GM12878 (cell line): ENCODE measurements around the gene CARD10. TPM values are rescaled to one million over a fixed set of nuclear protein-coding genes. Genes with fewer than 3 reads are reported as not detected.

Source experiments
- ATAC-seq: fragments of 200-7000 bp; cut with Tn5 transposase; 3 replicates; pipeline ENCODE4 v1.9.1; 2020; ENCODE audit warnings: mild to moderate bottlenecking, moderate library complexity
- BruUV-seq: library from RNA; stranded (reverse); fragments of 400-500 nt; replicated peaks from 2 replicates; lab custom pipeline; 2021; lab: Mats Ljungman, UMichigan
- CTCF ChIA-PET: fragments of 300-600 bp; sonication (Branson Sonifier 250); formaldehyde crosslinking; extraction: SDS; loops from one replicate; lab custom pipeline; 2021; ENCODE audit warnings: inconsistent platforms; lab: Yijun Ruan, JAX
- POLR2A ChIA-PET: fragments of 350-600 bp; formaldehyde crosslinking; extraction: SDS; loops from one replicate; lab custom pipeline; 2021; ENCODE audit warnings: inconsistent platforms; lab: Charles Lee
- RAD21 ChIA-PET: fragments of 300-600 bp; sonication (Branson Sonifier 250); formaldehyde crosslinking; loops from one replicate; lab custom pipeline; 2023; ENCODE audit warnings: antibody characterized with exemption; ENCODE audit not compliant: unreplicated experiment; lab: Charles Lee
- SMC1A ChIA-PET: fragments of 300-600 bp; sonication (Branson Sonifier 250); formaldehyde crosslinking; loops from one replicate; lab custom pipeline; 2023; ENCODE audit not compliant: unreplicated experiment, uncharacterized antibody; lab: Charles Lee
- DNase-seq: peaks from one replicate; pipeline ENCODE4 v3.0.0-alpha.2; 2011; ENCODE audit warnings: low read depth, low spot score
- FAIRE-seq: peaks from 3 replicates; lab custom pipeline; 2011; peaks lifted over from hg19 to GRCh38; lab: Jason Lieb, UNC
- H2AFZ ChIP-seq: 2 replicates; pipeline ENCODE4 v1.6.0; 2011; ENCODE audit warnings: low read depth, low read length, control low read depth; ENCODE audit not compliant: control insufficient read depth
- H3K27ac ChIP-seq: 2 replicates; pipeline ENCODE4 v1.5.1; 2011; ENCODE audit warnings: control low read depth; ENCODE audit not compliant: control insufficient read depth, insufficient read depth
- H3K27me3 ChIP-seq, 2 experiments: replicated peaks in 1 of 2; 2 replicates each; pipeline versions ENCODE4 v1.6.0 to v1.6.1; 2011; ENCODE audit warnings: low read length in 1 of 2; ENCODE audit not compliant: control insufficient read depth in 2 of 2, insufficient read depth in 2 of 2
- H3K36me3 ChIP-seq, 2 experiments: 2 replicates each; pipeline ENCODE4 v1.5.1; 2011; ENCODE audit warnings: low read length in 1 of 2; ENCODE audit not compliant: control insufficient read depth in 2 of 2, insufficient read depth in 2 of 2
- H3K4me1 ChIP-seq: 2 replicates; pipeline ENCODE4 v1.6.1; 2011; ENCODE audit warnings: mild to moderate bottlenecking, low read length, moderate library complexity, mixed read lengths; ENCODE audit not compliant: control insufficient read depth, insufficient read depth
- H3K4me2 ChIP-seq: 2 replicates; pipeline ENCODE4 v1.6.0; 2011; ENCODE audit warnings: control low read depth; ENCODE audit not compliant: control insufficient read depth, insufficient read depth
- H3K4me3 ChIP-seq: fragments of 200-600 bp; sonication (generic); 2 replicates; pipeline ENCODE4 v1.5.1; 2016
- H3K79me2 ChIP-seq: 2 replicates; pipeline ENCODE4 v1.6.0; 2011; ENCODE audit warnings: low read length; ENCODE audit not compliant: control insufficient read depth, insufficient read depth
- H3K9ac ChIP-seq: 2 replicates; pipeline ENCODE4 v1.8.0; 2011; ENCODE audit warnings: low read length, control low read depth, mixed read lengths; ENCODE audit not compliant: control insufficient read depth, insufficient read depth
- H3K9me3 ChIP-seq: replicated peaks from 3 replicates; pipeline ENCODE4 v1.5.1; 2011; ENCODE audit warnings: mild to moderate bottlenecking, low read length; ENCODE audit not compliant: control insufficient read depth, insufficient read depth
- H4K20me1 ChIP-seq: 2 replicates; pipeline ENCODE4 v1.6.0; 2011; ENCODE audit not compliant: control insufficient read depth, insufficient read depth
- GABPA ChIP-seq: IDR thresholded peaks from 2 replicates; pipeline ENCODE4 v1.6.1; 2014; ENCODE audit warnings: antibody characterized with exemption, low read depth, mild to moderate bottlenecking, inconsistent platforms
- ZNF687 ChIP-seq: fragments of 450-650 bp; IDR thresholded peaks from 2 replicates; pipeline ENCODE4 v1.6.1; 2017; ENCODE audit warnings: mild to moderate bottlenecking, moderate library complexity
- WGBS: methylation state at CpG from one replicate; pipeline ENCODE4 v1.1.6; 2016; ENCODE audit warnings: low lambda C conversion rate; ENCODE audit not compliant: insufficient replicate concordance, insufficient coverage; ENCODE audit errors: missing lambda C conversion rate; 5-methylcytosine and 5-hydroxymethylcytosine counted together
- in situ Hi-C: fragments of 300-500 bp; cut with MboI; formaldehyde crosslinking; loops from 9 replicates; pipeline ENCODE4 v1.14.3; 2018; ENCODE audit warnings: mixed read lengths
- intact Hi-C: fragments of 100-400 bp; cut with micrococcal nuclease; formaldehyde crosslinking; loops from one replicate; pipeline ENCODE4 v1.14.2; 2022; ENCODE audit not compliant: unreplicated experiment
- polyA plus RNA-seq, 11 experiments: library from polyadenylated mRNA; depleted of rRNA in 4 of 11; unstranded in 6 of 11; stranded (reverse) in 5 of 11; fragments of >200 nt; fragmentation: Nextera tagmentation in 4 of 11; fragmentation: Illumina TruSeq in 1 of 11; extraction: Ambion mirVana in 4 of 11; extraction: Trizol in 1 of 11; gene quantifications; 1 replicate in 1 of 11; 2 replicates in 10 of 11; pipeline versions ENCODE4 v1.2.1 to v1.2.3, GENCODE V29; 2011 to 2016; ENCODE audit warnings: inconsistent platforms in 2 of 11, missing spikeins in 2 of 11, low read depth in 1 of 11
- total RNA-seq, 4 experiments: library from RNA; depleted of rRNA in 3 of 4; stranded (reverse); fragments of >200 nt in 3 of 4; fragmentation: Illumina TruSeq in 1 of 4; extraction: Trizol in 1 of 4; gene quantifications; 2 replicates each; pipeline versions ENCODE4 v1.2.1 to v1.2.3, GENCODE V29; 2013 to 2021

The CARD10 gene
- total and polyA plus RNA-seq, 10 of the 15 experiments (the other 5 are each of a cell fraction or from before 2014, with no cell fraction given), result 0.08 to 0.10 (median 0.10) TPM; not detected in 7

- H3K36me3 ChIP-seq, result no peaks in the 10 kb centered on the region
- DNase-seq (no peak), ATAC-seq (no peak), FAIRE-seq (no peak)
- H3K4me3 ChIP-seq, result no peak overlapping the region
- ChIA-PET RAD21 (no interaction called here), CTCF (interaction anchor here (2.6 kb wide), 1 partner anchor 8 kb away, joined by 6 read pairs; no protein-coding TSS in a partner anchor), SMC1A (no interaction called here), POLR2A (interaction anchor here (0.7 kb wide), 1 partner anchor 102 kb away, joined by 4 read pairs; no protein-coding TSS in a partner anchor)
- TF ChIP-seq GABPA (no peak), ZNF687 (no peak)
- no peak overlapping the region for H3K9ac ChIP-seq
- H3K9me3 ChIP-seq, result no peaks in the 10 kb centered on the region
- no peak overlapping the region for H3K27ac ChIP-seq
- H3K79me2 ChIP-seq, result peaks cover 16% of the 10 kb centered on the region
- H3K4me1 ChIP-seq, result peaks cover 9% of the 10 kb centered on the region
- no peak overlapping the region for H2AFZ ChIP-seq
- intact Hi-C loops (no loop called here), in situ Hi-C loops (no loop called here)
- no peaks in the 10 kb centered on the region for H3K27me3 ChIP-seq
- H3K4me2 ChIP-seq, result no peak overlapping the region
- WGBS, result 78% methylated on average over 10 of the region's 10 CpGs
- no peaks in the 10 kb centered on the region for H4K20me1 ChIP-seq
- BruUV-seq, result no TSS peak
These were observed 29.2 kb downstream of the CARD10 start for GRCh38 chr22:37489983-37490382.
